Cardiac ventricle fibroblast (primary cell): ENCODE data around the gene SHLD1. TPM values are rescaled to one million over a fixed set of nuclear protein-coding genes. Genes with fewer than 3 reads are reported as not detected.

Source experiments
- total RNA-seq: library from RNA; depleted of rRNA; stranded (reverse); fragments of >200 nt; gene quantifications from 2 replicates; pipeline ENCODE4 v1.2.3, GENCODE V29; 2015

SHLD1 gene
- total RNA-seq, result 2.1 and 10.5 TPM in 2 replicates

GRCh38 chr20:5749952-5750779, at the start of gene SHLD1:
SHLD1 (plus strand) TSS chr20:5750401; CDS start chr20:5772866, 22,465 bp downstream.

Other genes with a start within 250 kb of the SHLD1 start
- 10.7 and 17.2 TPM in 2 replicates for gene GPCPD1, start 139.4 kb upstream of the SHLD1 start, total RNA-seq
- 0.10 and 0.94 TPM in 2 replicates for gene CHGB, start 161.1 kb downstream of the SHLD1 start, total RNA-seq
- gene TRMT6, start 200.1 kb downstream of the SHLD1 start, total RNA-seq, result 6.9 and 10.3 TPM in 2 replicates
- 1.2 and 1.5 TPM in 2 replicates for gene MCM8, start 200.3 kb downstream of the SHLD1 start, total RNA-seq